ENCODE measurements around the gene EPB41L4B.

DNA sequence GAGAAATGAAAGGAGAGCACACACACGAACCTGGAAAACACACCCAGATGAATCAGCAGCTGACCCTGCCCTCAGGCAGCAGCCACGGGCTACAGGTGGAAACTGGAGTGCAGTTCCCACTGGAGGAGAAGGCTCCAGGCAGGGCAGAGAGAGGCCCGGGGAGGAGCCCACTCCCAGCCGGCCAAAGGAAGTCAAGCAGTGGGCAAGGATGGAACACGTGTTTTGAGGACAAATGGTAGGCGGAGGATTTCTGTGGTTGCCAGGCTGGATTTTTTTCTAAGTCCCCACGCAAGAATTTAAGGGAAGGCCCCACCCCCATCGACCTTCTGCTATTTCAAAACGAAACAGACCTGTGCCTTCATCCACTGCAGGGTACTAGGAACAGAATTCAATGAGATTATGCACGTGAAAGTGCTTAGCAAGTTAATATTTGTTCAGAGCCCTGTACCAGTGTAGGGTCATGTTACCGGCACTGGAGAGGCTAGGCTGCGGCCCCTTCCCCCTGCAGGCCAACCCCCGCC, 6.8 kb downstream of the EPB41L4B start:
- TF ChIP-seq CTCF (IDR thresholded peaks at IDR 0.05; ENCODE audit: poor library complexity, severe bottlenecking) (no peak), POLR2AphosphoS5 (IDR thresholded peaks at IDR 0.05) (no peak), RAD21 (conservative IDR thresholded peaks at IDR 0.05) (no peak), TAF1 (IDR thresholded peaks at IDR 0.05; ENCODE audit: low read depth) (no peak), EP300 (conservative IDR thresholded peaks at IDR 0.05; ENCODE audit: poor library complexity, severe bottlenecking) (no peak), EZH2 (IDR thresholded peaks at IDR 0.05; ENCODE audit: borderline replicate concordance, insufficient read depth, low read length, poor library complexity, severe bottlenecking) (no peak)
- TF ChIP-seq, protein P1, sequence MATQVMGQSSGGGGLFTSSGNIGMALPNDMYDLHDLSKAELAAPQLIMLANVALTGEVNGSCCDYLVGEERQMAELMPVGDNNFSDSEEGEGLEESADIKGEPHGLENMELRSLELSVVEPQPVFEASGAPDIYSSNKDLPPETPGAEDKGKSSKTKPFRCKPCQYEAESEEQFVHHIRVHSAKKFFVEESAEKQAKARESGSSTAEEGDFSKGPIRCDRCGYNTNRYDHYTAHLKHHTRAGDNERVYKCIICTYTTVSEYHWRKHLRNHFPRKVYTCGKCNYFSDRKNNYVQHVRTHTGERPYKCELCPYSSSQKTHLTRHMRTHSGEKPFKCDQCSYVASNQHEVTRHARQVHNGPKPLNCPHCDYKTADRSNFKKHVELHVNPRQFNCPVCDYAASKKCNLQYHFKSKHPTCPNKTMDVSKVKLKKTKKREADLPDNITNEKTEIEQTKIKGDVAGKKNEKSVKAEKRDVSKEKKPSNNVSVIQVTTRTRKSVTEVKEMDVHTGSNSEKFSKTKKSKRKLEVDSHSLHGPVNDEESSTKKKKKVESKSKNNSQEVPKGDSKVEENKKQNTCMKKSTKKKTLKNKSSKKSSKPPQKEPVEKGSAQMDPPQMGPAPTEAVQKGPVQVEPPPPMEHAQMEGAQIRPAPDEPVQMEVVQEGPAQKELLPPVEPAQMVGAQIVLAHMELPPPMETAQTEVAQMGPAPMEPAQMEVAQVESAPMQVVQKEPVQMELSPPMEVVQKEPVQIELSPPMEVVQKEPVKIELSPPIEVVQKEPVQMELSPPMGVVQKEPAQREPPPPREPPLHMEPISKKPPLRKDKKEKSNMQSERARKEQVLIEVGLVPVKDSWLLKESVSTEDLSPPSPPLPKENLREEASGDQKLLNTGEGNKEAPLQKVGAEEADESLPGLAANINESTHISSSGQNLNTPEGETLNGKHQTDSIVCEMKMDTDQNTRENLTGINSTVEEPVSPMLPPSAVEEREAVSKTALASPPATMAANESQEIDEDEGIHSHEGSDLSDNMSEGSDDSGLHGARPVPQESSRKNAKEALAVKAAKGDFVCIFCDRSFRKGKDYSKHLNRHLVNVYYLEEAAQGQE (IDR thresholded peaks at IDR 0.05; ENCODE audit: borderline replicate concordance): no peak

All from neural cell (in vitro differentiated cells).